Spleen (tissue), 11 donors: Measurements from ENCODE around the gene SNX11. TPM values are rescaled to one million over a fixed set of nuclear protein-coding genes. Genes with fewer than 3 reads are reported as not detected.

Experiments used
- DNase-seq: peaks from one replicate; pipeline ENCODE4 v3.0.0-alpha.2; 2020
- H3K27ac ChIP-seq, 8 donors: fragments of 200-600 bp; sonication (generic) in 7 of 8; 1 replicate in 4 of 8; 2 replicates in 4 of 8; pipeline versions ENCODE4 v1.5.0 to v1.8.0; 2016 to 2021; ENCODE audit warnings: inconsistent platforms in 4 of 8, mild to moderate bottlenecking in 4 of 8, moderate library complexity in 1 of 8
- H3K27me3 ChIP-seq, 7 donors: fragments of 200-600 bp; sonication (generic) in 6 of 7; replicated peaks in 1 of 7; 1 replicate in 4 of 7; 2 replicates in 3 of 7; pipeline versions ENCODE4 v1.5.0 to v1.8.0; 2016 to 2021; ENCODE audit warnings: inconsistent platforms in 3 of 7, mild to moderate bottlenecking in 1 of 7
- H3K36me3 ChIP-seq, 6 donors: fragments of 200-600 bp; sonication (generic) in 5 of 6; 1 replicate in 4 of 6; 2 replicates in 2 of 6; pipeline versions ENCODE4 v1.5.0 to v1.8.0; 2016 to 2021; ENCODE audit warnings: inconsistent platforms in 2 of 6
- H3K4me1 ChIP-seq, 6 donors: fragments of 200-600 bp; sonication (generic) in 5 of 6; 1 replicate in 3 of 6; 2 replicates in 3 of 6; pipeline versions ENCODE4 v1.5.0 to v1.8.0; 2016 to 2021; ENCODE audit warnings: inconsistent platforms in 3 of 6
- H3K4me3 ChIP-seq, 8 donors: fragments of 200-600 bp; sonication (generic) in 7 of 8; 1 replicate in 4 of 8; 2 replicates in 4 of 8; pipeline versions ENCODE4 v1.5.0 to v1.8.0; 2016 to 2021; ENCODE audit warnings: inconsistent platforms in 4 of 8, mild to moderate bottlenecking in 4 of 8, moderate library complexity in 2 of 8
- H3K9me3 ChIP-seq, 8 donors: fragments of 200-600 bp; sonication (generic) in 7 of 8; 1 replicate in 4 of 8; 2 replicates in 4 of 8; pipeline versions ENCODE4 v1.5.0 to v1.8.0; 2016 to 2021; ENCODE audit warnings: inconsistent platforms in 4 of 8
- POLR2A ChIP-seq, 3 donors: fragments of 450-650 bp; IDR thresholded peaks; one replicate each; pipeline ENCODE4 v1.5.1; 2017; ENCODE audit warnings: antibody characterized with exemption in 3 of 3, mild to moderate bottlenecking in 1 of 3
- POLR2AphosphoS5 ChIP-seq, 3 donors: sonication (generic); formaldehyde crosslinking; IDR thresholded peaks; one replicate each; pipeline ENCODE4 v1.5.1; 2017; ENCODE audit warnings: antibody characterized with exemption in 3 of 3
- WGBS, 5 donors: extraction: QIAGEN DNeasy Blood & Tissue Kit in 3 of 5; methylation state at CpG; one replicate each; pipeline versions ENCODE4 v1.1.5 to v1.1.7; 2013 to 2018; 5-methylcytosine and 5-hydroxymethylcytosine counted together
- intact Hi-C: fragments of 100-400 bp; cut with DNase I; formaldehyde crosslinking; loops from one replicate; pipeline ENCODE4 v1.15.0; 2023; ENCODE audit warnings: low total_unique reads
- polyA plus RNA-seq, 3 donors: library from polyadenylated mRNA; stranded (reverse); fragments of 200-250 nt; gene quantifications; one replicate each; pipeline ENCODE4 v1.2.1, GENCODE V29; 2013
- total RNA-seq, 7 donors: library from RNA; depleted of rRNA in 3 of 7; stranded (reverse); fragments of >200 nt in 3 of 7; fragmentation: NEBNext Ultra II Directional in 4 of 7; extraction: Animal tissue kit (Norgen Biotek cat#: 25700) in 4 of 7; gene quantifications; one replicate each; pipeline versions ENCODE4 v1.1.0 to v1.2.1, GENCODE V29; 2016 to 2021
- TF ChIP-seq, protein P1 (sequence below), 11 experiments: fragments of 200-600 bp in 7 of 11; fragments of 450-650 bp in 4 of 11; sonication (generic) in 4 of 11; IDR thresholded peaks in 8 of 11; conservative IDR thresholded peaks in 3 of 11; 1 replicate in 7 of 11; 2 replicates in 4 of 11; pipeline versions ENCODE4 v1.4.0 to v1.8.0; 2016 to 2021; ENCODE audit warnings: antibody characterized with exemption in 11 of 11, inconsistent platforms in 4 of 11, mild to moderate bottlenecking in 1 of 11
- donor health status: healthy with polysubstance abuse.
- donor health status: DM: no; HTN: no; CAD: no; lungs with moderate emphysema.
- donor health status: DM: no; HTN: no; CAD: no.
- donor health status: Bipolar disorder and iron deficiency.
- donor health status: healthy.
- donor health status: DM: no; HTN: no; CAD: no.
- donor health status: DM: yes; HTN: yes; CAD: no.

SNX11 gene
- total and polyA plus RNA-seq, 10 donors, result 17.6 to 45.4 (median 34.9) TPM

DNA sequence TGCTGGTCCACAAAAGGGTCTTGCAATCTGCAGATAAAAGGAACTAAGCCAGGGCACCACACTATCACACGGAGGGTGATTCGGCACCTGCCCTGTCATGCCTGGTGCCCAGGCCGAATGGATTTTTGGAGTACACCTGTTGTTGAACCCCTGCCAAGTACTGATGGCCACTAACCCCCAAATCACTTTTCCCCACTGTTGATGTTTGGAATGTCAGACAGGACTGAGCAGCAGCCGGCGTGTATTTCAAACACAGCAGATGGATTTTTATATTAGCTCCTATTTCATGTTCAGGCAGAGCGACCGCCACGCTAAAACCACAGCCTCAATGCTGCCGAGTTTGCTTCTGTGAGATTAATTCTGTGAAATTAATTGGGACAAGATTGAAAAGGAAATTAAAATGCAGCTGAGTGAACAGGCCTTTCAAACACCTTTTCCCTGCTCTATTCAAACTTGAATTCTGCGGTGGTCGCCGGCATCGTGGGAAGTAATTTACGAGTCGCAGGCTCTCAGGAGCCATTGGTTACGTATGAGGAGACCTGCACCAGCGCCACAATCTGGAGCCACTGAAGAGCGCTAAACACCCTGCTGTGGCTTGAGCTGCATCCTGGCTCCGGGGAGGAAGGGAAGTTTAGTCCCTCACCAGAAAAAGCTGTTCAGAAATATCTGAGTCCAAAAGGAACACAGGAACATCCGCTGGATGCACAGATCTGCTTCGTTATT lies 48.5 kb downstream of the SNX11 start:
- no peaks in the 10 kb centered on the region for H3K9me3 ChIP-seq
- 41 to 69% (median 50%) methylated on average over 21 of the region's 21 CpGs for WGBS, 5 donors
- no peak overlapping the region for H3K27ac ChIP-seq
- H3K4me3 ChIP-seq, result no peak overlapping the region
- H3K27me3 ChIP-seq, result peaks cover 0 to 20% (median 0%) of the 10 kb centered on the region in 7 donors
- no peak for TF ChIP-seq POLR2A (IDR thresholded peaks at IDR 0.05)
- no peak for TF ChIP-seq POLR2AphosphoS5 (IDR thresholded peaks at IDR 0.05)
- TF ChIP-seq, protein P1, sequence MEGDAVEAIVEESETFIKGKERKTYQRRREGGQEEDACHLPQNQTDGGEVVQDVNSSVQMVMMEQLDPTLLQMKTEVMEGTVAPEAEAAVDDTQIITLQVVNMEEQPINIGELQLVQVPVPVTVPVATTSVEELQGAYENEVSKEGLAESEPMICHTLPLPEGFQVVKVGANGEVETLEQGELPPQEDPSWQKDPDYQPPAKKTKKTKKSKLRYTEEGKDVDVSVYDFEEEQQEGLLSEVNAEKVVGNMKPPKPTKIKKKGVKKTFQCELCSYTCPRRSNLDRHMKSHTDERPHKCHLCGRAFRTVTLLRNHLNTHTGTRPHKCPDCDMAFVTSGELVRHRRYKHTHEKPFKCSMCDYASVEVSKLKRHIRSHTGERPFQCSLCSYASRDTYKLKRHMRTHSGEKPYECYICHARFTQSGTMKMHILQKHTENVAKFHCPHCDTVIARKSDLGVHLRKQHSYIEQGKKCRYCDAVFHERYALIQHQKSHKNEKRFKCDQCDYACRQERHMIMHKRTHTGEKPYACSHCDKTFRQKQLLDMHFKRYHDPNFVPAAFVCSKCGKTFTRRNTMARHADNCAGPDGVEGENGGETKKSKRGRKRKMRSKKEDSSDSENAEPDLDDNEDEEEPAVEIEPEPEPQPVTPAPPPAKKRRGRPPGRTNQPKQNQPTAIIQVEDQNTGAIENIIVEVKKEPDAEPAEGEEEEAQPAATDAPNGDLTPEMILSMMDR (IDR thresholded peaks at IDR 0.05 in 8 of 11, conservative IDR thresholded peaks at IDR 0.05 in 3 of 11), result no peak
- peaks cover 0 to 11% (median 6%) of the 10 kb centered on the region in 6 donors for H3K4me1 ChIP-seq
- intact Hi-C loops, result loop anchor here (10.0 kb wide), 1 partner anchor 459 kb away; the partner anchor contains the start of genes HOXB7 and HOXB8
- DNase-seq, result no peak
- H3K36me3 ChIP-seq, result peaks cover 0 to 42% (median 0%) of the 10 kb centered on the region in 6 donors

GRCh38 chr17:48159232-48159631 lies 51.7 kb downstream of the SNX11 start:
- no peak overlapping the region for H3K27ac ChIP-seq
- H3K9me3 ChIP-seq, result no peaks in the 10 kb centered on the region
- H3K4me3 ChIP-seq, result no peak overlapping the region
- DNase-seq, result no peak
- TF ChIP-seq POLR2A (IDR thresholded peaks at IDR 0.05) (no peak), POLR2AphosphoS5 (IDR thresholded peaks at IDR 0.05) (no peak)
- TF ChIP-seq, protein P1 (IDR thresholded peaks at IDR 0.05 in 8 of 11, conservative IDR thresholded peaks at IDR 0.05 in 3 of 11), result no peak
- H3K27me3 ChIP-seq, result peaks cover 0 to 15% (median 0%) of the 10 kb centered on the region in 7 donors
- 84 to 91% (median 89%) methylated on average over 4 of the region's 4 CpGs for WGBS, 5 donors
- H3K36me3 ChIP-seq, result peaks cover 0 to 48% (median 3%) of the 10 kb centered on the region in 6 donors
- intact Hi-C loops, result loop anchor here (10.0 kb wide), 1 partner anchor 456 kb away; the partner anchor contains the start of genes HOXB7 and HOXB8
- H3K4me1 ChIP-seq, result peaks cover 0 to 15% (median 0%) of the 10 kb centered on the region in 6 donors

DNA sequence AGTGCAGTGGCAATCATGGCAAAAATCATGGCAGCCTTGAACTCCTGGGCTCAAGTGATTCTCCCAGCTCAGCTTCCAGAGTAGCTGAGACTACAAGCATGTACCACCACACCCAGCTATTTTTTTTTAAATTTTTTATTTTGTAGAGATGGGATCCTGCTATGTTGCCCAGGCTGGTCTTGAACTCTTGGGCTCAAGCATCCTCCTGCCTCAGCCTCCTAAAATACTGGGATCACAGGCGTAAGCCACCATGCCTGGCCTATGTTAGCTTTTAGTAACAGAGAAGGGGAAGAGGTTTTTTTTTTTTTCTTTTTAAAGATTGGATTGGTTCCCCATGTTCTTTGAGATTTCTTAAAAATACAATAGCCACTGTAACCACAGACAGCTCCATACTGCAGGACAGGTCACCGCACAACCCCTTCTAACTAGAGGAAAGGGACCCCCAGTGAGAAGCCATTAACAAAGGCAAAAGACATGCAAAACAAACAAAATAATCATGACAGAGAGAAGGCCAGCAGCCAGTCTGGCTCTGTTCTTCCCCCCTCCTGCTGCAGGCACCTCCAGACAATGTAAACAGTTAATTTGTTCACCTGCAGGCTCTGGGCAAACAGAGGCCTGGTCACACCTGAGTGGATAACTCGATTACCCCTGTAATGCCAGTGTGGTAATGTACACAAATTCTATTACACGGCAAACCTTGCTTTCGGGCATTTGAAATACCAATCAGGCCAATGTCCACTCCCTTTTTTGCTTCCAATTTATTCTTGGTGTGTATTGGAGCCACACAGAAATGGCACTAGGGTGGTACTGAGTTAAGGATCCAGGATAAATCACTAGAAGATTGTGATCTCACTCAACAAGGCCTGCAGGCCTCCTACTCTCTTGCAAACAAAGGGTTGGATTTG lies 52.9 kb downstream of the SNX11 start:
- WGBS, 5 donors, result 86 to 93% (median 90%) methylated on average over 5 of the region's 5 CpGs
- no peak for DNase-seq

More for the DNA sequence above, 52.9 kb downstream of the SNX11 start:
- Histone ChIP-seq H3K9me3 (no peaks in the 10 kb centered on the region), H3K4me3 (no peak overlapping the region), H3K36me3 (peaks cover 0 to 38% (median 3%) of the 10 kb centered on the region in 6 donors), H3K27me3 (peaks cover 0 to 12% (median 0%) of the 10 kb centered on the region in 7 donors), H3K27ac (no peak overlapping the region), H3K4me1 (peaks cover 0 to 15% (median 0%) of the 10 kb centered on the region in 6 donors)
- intact Hi-C loops, result no loop called here
- TF ChIP-seq POLR2AphosphoS5 (IDR thresholded peaks at IDR 0.05) (no peak), POLR2A (IDR thresholded peaks at IDR 0.05) (no peak)
- TF ChIP-seq, protein P1 (IDR thresholded peaks at IDR 0.05 in 8 of 11, conservative IDR thresholded peaks at IDR 0.05 in 3 of 11), result no peak
